GOT3 (cell line): ENCODE measurements around the gene MOSPD3.
"Not testable (repeated sequence)": the region's sequence is repeated elsewhere in the genome, so short reads cannot be mapped to it uniquely, and the experiment has no call there.

Experiments used
- DNase-seq: peaks from one replicate; lab custom pipeline; 2025; ENCODE audit warnings: mixed read lengths; lab: John Stamatoyannopoulos, UW

The MOSPD3 gene, protein sequence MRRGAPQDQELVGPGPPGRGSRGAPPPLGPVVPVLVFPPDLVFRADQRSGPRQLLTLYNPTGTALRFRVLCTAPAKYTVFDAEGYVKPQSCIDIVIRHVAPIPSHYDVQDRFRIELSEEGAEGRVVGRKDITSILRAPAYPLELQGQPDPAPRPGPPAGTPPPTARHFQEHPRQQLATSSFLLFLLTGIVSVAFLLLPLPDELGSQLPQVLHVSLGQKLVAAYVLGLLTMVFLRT

DNA sequence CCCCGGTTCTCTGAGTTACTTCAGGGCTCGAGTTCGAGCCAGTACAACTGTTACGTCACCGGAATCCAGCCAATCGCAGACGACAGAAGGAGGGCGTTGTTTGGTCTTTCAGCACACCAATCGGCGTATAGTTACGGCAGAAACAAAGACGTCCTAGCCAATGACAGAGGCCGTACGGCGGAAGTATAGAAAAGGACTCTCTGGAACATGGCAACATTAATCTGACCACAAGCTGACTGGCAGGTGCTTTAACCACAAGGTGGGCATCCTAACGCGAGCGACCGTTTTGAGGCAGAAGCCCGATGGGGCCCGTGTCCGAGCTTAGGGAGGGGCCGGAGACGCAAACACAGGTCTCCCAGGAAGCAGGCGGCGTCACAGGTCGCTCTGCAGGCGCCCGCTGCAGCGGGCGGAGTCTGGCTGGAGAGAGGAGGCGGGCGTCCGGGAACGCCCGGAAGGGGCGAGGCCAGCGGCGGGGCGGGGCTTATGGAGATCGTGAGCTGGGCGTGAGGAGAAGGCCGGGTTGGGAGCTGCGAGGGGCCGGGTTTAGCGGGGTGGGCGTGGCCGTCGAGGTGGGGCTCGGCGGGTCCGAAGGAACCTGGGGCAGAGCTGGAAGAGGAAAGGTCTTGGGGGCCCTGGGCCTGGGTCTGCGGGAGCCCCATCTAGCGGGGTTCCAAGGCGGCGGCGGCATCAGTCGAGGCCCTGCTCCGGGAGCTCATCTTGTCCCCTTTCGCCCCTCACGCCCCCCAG, at the start of gene MOSPD3:
Gene MOSPD3 (plus strand): TSS at position 558 of the 747 bp plus-strand sequence. CDS start 252 bp downstream, outside the sequence.
- peak; percentile 87 for DNase-seq

DNA sequence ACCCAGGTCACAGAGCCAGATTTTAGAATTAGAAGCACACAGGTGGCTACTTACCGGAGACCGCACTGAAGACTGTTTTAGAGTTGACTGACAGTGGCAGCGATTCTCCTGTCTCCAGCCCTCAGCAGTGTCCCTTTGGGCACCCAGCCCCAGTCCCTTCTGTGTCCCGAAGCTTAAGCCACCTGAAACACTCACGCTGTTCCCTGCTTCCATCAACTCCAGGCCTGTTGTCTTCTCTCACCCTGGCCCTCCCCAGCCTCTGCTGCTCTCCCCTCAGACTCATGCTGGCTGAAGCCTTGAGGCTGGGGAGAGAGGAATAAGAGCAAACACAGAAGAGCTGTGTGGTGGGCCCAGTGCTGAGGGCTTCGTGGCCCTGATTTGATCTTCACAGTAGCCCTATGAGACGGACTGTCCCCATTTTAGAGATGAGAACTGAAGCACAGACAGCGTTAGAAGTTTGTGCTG, 49.2 kb upstream of the MOSPD3 start:
- no peak for DNase-seq

DNA sequence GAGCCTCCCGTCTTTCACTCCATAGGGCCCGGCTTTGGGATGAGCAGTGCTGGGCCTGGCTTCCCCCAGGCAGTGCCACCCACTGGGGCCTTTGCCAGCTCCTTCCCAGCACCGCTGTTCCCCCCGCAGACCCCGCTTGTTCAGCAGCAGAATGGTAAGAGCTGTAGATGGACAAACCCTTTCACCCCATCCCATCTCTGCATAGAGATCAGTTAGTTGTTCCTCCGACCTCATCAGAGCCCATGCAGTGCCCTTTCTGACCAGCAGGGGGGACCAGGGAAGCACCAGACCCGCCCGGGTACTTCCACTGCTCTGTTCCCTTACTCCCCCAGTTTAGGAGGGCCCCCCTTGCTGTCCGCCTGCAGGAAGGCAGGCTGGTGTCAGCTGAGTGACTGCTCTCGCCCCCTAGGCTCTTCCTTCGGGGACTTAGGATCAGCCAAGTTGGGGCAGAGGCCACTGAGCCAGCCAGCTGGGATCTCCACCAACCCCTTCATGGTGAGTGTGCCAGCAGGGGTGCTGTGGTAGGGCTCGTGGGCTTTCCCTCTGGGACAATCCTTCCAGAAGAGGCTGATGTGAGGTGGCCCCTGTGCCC, 48.4 kb upstream of the MOSPD3 start:
- no peak for DNase-seq

DNA sequence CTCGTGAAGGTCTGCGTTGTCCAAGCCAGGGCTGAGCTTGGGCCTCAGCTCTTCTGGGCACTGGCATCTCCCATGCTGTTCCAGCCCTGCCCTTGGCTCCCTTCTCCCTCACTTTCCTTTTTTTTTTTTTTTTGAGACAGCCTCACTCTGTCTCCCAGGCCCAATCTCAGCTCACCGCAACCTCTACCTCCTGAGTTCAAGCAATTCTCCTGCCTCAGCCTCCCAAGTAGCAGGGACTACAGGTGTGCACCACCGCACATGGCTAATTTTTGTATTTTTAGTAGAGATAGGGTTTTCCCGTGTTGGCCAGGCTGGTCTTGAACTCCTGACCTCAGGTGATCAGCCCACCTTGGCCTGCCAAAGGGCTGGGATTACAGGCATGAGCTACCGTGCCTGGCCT, 47.9 kb upstream of the MOSPD3 start:
- not testable (repeated sequence) for DNase-seq

DNA sequence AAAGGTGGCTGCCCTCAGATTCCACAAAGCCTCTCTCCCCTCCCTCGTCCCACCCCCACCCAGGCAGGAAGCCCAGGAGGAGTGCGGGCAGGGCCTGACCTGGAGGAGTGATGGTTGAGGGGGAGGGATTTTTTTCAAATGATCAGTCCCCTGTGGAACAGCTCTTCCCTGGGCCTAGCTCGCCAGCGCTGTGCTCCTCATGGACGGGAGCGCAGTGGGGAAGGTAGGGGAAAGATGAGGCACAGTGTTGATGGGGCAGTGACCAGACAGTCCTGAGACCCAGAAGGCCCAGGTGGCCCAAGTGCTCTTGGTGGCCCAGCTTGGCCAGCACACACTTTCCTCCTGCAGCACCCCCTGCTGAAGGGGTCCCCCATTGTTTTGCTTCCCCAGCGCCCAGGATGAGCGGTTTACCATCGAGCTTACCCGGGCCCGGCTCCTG, 47.2 kb upstream of the MOSPD3 start:
- DNase-seq = no peak

DNA sequence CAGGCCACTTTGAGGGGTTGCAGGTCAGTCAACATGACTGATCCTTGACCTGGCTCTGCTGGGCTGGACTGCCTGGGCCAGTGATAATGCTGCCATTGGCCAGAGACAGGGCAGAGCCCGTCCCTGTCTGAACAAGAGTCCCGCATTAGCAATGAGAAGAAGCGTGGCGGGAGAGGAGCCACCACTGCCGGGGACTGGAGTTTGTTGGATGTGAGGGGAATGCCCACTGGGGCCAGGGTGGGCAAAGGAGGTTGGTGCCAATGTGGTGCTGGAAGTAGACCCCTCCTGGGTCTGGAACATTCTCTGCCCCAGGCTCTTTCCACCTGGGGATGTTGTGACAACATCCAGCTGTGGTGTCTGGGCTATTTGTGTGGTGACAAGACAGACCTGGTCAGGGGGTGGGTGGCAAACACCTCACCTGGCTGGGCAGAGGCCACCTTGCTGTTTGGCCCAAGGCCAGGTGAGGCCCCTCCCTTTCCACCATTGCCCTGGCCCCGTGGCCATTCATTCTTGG, 46.3 kb upstream of the MOSPD3 start:
- DNase-seq = no peak

DNA sequence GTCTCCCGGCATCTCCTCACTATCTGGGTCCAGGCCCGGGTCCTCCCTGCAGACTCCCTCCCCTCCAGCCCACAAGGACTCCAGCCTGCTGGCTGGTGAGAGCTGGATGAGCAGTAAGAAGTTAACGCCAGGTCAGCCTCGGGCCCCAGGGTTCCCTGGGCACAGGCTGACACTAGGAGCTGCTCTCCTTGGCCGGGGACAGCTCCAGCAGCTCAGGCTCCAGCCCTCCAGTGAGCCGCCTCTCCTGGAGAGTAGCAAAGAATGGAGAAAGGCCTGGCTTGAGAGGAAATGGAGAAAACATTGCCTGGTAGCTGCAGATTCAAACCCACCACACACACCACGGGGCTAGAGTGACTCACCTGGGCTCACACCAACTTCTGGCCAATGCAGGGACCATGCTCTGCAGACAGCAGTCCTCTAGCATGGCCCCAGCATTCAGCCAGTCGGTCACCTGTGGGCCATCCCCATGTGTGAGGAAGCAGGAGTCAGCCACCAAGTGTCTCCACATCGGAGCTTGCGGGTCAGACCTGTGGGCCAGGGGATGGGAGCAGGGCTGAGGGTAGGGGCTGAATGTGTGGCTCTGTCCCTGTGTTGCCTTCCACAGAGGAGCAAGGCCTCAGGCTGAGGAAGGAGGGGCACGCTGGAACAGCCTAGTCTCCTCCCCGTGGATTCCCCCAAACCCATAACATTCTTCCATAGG, 45.2 kb upstream of the MOSPD3 start:
- no peak for DNase-seq

DNA sequence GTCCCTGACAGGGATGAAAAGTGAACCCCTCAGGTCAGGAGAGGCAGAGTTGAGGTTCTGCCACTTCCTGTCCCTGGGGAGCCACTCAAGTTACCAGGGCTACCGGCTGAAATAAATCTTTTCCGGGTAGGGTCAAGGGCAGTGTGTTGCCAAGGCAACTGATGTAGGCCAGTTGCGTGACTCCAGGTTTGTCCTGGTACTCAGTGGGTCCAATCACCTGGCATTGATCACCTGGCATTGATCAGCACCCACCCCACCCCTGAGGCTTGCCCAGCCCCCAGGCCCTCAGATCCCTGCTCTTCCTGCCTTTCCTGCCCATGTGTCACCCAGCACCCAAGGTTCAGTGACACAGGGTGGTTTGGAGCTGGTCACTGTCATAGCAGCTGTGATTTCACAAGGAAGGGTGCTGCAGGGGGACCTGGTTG, 44.6 kb upstream of the MOSPD3 start:
- DNase-seq = no peak

DNA sequence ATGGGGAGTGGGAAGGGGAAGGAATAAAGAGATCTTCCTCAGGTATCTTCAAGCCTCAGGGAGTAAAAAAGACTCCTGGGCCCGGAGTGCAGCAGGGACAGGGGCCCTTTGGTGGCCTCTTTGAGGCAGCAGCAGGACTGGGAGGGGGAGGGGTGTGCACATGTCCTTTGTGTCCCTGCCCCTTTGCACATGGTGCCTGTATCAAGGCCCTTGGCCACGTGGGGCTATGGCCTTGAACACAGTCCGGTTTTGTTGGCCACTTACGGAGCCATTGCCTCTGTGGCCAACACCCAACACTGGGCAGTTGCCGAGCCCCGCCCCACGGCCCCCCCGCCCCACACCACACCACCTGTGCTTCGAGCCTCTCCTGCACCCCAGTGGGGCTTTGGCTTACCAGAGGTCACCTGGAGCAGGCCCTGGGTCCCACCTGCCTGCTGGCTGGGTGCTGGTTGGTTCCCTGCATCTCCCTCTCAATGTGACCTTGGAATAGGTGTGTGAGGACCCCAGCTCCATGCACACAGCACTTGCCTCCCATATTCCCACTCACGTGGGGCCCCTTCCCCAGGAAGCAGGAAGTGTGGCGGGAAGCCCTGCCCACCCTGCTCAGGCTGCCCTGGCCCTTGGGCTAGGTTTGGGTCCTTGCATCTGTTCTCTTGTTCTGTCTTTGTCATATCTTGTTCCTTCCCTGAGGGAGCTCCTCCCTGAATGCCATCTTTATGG, 44.0 kb upstream of the MOSPD3 start:
- DNase-seq = no peak

DNA sequence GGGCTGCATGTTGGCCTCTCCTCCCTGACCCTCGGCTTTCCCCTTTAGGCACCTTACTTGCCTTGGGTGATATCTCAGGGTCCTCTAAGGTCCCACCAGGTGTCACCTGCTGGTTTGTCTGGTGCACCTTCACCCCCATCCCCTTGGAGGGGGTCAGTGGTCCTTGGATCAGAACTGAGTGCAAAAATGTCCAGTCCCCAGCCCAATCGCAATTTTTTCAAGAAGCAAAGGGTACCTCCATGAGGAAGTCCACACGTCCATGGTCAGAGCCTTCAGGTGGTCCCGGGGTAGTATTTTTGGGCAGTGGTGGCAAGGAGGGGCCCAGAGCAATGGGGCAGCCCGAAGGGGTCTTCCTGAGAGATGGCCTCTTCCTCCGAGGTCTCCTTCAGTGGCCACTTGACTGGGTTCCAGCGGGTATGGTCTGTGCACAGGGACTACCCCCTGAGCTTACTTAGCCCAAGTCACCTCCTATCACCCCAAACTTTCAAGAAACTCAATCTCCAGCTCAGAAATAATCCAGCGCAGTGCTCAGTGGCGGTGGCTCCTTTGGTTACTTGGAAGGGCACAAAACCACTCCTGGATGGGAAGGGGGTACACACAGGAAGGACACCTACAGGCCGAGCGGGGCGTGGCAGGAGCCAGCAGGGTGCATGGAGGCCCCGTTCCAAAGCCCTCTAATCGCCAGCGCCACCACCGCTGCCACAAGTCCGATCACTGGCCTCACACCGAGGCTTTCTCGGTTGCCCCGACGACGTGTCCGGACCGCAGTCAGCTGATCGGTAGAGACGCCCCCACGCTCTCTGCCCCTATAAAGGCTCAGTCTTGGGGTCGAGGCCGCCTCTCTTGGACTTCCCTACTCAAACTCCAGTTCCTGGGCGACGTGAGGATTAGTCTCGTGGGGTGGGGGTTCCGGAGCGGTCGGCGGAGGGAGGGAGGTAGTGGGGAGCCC, 43.2 kb upstream of the MOSPD3 start:
- DNase-seq = no peak

DNA sequence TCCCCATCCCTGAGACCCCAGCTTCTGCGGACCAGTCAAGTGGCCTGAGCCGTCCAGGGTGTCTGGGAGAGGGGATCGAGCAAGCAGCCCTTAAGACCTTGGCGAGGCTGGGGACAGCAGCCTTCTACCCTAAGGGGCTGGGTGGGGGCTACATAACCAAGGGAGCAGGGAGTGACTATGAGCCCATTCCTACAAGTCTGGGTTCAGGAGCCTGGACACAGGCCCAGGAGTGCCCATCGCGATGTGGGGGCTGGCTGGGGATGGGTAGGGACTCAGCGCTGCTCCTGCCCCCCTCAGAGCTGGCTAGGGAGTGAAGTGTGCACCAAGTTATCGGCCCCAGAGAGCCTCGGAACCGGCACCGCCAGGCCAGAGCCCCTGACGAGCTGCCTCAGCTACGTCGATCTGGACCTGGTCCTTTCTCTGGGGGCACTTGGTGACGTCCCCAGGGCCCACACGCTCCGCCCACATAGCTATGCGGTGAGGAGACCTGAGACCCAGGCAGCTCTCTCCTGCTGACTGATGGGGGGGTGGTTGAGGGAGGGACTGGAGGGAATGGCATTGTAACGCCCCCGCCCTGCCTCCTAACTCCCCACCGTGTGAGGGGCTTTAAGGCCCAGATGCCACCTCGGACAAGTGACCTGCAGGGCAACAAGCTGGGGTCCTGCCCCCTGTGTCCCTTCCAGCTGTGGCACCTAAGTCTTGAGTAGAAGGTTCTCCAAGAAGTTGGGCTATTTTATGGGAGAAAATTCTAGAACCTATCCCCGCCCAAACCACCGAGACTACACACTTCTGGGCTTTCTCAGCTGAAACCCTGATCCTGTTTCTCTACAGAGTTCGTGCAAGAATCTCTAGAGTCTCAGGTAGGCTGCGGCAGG, 41.1 kb upstream of the MOSPD3 start:
- DNase-seq = no peak

DNA sequence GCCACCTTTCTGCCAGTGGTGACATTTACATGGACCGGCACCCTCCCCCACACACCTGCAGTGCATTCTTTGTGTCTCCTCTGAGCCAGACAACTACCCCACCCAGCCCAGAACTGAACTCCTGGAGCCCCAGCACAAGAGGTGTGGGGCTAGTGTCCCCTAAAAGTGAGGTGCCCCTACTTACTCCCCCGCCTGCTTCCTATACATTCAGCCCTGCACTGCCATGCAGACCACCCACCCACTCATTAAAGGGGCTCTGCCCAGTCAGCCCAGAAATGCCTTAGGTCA, 40.6 kb upstream of the MOSPD3 start:
- DNase-seq = no peak

DNA sequence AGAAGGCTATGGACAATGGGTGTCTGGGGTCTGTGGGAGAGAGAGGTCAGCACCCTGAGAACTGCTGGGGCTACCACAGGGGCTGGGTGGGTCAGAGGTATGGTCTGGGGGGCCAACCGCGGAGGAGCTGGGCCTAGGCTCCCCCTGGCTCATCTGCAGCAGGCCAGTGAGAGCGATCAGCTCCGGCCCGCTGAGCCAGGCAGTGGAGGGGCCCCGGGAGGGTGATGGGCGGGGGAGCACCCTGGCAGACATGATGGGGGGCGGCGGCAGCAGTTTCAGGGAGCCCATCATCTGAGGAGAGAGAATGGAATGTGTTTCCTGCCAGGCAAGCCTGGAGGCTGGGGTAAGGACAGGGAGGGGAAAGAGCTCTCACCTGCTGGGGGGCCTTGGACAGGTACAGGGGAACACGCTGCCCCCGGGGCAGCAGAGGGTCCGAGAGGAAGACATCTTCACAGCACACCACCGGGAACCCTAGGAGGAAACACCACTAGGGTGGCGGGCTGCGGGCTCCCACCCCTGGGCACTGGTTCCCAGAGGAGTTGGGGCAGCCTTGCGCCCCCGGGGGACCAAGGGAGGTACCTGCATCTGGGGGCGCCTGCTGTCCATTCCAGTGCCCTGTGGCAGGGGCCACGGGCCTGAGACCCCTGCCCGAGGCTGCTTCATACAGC, 39.9 kb upstream of the MOSPD3 start:
- no peak for DNase-seq

DNA sequence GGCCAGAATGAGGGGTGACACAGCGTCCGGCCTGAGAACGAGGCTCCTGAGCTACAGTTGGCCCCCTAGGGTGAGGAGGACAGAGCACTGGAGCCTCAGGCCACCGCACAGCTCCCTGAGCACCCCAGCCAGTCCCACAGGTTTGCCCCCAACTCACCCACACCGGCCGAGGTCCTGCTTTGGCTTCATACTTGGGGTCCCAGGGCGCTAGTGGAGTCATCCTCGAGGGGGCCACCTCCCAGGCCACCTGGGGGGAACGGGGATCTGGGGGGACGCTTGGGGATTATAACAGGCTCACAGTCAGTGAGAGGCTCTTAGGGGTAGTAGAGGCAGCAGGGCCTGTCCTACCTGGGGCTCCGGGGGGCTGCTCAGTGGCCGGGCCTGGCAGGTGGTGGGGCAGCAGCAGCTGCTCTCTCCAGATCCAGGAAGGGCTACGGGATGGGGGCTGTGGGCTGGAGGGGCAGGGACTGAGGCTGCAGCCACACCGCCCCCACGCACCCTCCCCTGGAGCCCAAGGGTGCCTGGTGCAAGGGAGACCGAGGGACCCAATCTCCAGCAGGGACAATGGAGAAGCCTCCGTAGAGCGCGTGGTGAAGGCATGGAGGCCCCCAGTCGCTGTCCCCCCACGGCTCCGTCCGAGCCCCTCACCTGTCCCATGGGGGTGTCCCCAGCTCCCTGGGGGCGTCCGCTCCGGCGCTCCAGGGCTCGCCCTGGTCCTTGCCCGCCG, 39.2 kb upstream of the MOSPD3 start:
- DNase-seq = no peak

DNA sequence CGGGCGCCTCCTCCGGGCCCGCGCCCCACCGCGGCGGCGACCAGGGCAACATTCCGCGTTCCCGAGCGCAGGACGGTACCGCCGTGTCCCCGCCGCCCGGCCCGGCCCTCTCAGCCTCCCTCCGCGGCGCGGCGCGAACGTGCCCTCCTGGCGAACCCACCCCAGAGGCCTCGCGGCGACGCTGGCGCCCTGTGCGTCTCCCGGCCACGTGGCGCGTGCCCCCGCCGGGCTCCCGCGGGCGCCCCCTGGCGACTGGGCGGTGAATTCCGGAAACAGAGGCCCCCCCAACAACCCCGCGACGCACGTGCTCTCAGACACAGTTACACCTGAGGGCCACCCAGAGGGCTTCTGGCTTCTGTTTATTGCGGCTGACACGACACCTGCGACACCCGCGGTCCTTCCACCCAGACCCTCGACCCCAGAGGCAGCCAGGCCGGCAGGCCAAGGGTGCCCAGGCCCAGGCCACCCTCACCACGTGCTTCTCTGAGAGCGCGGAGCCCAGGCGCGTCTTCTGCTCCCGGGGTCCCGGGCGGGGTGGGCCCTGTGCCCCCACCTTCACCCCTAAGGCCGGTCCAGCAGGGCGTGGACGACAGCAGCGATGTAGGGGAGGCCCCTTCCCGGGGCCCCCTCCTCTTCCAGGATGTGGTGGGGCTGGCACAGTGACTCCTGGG, 38.5 kb upstream of the MOSPD3 start, which contains the start of gene SAP25:
Gene SAP25 (minus strand): TSS at position 210 of the 671 bp plus-strand sequence. CDS start 158 bp downstream, at position 52.
- DNase-seq = no peak

DNA sequence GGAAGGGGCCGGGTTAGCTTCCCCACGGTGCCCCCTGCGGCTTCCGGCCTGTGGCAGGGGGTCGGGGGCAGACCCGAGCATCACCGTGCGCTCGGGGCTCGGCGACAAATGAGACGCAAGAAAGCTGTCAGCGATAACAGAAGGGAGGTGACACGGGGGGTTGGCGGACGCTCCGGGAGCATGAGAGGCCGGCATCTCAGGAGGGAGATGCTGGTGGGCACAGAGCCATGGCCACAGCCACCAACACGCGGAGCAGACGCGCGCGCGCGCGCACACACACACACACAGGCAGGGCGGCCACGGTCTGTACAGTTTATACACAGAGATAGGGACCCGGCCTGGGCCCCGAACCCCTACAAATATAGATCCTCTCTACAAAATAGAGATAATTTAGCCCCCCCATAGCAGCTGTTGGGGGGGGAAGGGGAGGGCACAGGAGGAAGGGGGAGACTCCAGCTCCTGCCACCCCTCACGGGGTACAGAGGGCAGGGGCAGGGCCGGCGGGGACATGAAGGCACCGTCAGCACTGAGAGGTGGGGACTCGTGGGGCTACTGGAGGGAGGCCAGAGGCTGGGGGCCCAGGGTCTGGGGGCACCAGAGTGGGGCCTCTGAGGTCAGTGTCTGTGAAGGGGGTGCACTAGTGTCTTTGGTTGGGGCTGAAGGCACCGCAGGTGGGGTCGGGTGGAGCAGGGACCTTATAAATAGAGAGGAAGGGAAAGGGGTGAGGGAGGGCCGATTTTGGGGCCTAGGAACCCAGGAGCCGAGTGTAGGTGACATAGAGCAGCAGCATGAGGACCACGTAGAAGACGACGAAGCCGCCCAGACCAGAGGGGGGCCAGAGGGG, 37.8 kb upstream of the MOSPD3 start:
- no peak for DNase-seq

DNA sequence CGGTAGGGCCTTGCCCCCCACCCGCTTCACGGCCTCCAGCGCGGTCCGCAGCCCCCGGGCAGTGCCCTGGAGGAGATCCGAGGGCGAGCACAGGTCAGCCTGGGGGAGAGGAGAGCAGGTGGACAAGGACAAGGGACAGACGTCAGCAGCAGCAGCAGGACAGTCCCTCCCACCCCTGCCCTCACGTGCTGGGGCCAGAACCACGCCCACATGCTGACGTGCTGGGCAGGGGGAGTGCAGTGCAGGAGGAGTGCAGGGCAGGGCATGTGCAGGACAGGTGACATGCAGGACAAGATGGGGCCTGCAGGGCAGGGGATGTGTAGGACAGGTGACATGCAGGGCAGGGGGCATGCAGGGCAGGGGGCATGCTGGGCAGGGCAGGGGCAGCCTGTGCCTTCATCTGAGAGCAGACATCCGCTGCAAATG, 37.1 kb upstream of the MOSPD3 start:
- DNase-seq = no peak
